ENCODE data around the gene PVALEF.

Gene PVALEF

DNA sequence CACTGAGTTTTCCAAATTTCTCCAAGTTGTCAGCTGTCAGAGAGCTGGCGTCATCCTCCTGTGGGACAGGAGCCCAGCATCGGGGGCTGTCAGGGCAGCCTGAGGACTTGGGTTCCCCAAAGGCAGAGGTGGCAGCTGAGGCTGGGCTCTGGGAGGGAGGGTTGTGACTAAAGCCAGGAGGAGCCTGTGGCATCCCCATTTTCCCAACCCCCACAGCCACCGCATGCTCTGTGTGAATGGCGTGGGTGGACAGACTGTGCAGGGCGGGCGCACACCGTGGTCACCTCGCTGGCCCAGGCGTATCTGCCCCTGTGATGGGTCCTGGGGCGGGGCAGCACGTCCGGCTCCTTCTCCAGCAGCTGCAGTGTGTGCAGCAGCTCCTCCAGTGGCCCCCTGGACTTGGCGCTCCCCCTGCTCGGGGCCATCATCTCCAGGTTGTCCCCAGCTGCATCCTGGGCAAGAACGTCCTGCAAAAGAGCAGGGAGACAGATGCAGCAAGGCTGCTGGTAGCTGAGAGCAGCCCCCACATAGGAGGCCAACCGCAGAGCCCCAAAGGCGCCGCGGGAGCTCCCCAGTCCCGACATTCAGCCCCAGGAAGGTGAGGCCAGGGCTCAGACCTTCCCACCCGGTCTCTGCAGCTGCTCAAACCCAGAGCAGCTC, 32.7 kb downstream of the PVALEF start:
- no peak for DNase-seq (ENCODE audit: low read depth)

DNA sequence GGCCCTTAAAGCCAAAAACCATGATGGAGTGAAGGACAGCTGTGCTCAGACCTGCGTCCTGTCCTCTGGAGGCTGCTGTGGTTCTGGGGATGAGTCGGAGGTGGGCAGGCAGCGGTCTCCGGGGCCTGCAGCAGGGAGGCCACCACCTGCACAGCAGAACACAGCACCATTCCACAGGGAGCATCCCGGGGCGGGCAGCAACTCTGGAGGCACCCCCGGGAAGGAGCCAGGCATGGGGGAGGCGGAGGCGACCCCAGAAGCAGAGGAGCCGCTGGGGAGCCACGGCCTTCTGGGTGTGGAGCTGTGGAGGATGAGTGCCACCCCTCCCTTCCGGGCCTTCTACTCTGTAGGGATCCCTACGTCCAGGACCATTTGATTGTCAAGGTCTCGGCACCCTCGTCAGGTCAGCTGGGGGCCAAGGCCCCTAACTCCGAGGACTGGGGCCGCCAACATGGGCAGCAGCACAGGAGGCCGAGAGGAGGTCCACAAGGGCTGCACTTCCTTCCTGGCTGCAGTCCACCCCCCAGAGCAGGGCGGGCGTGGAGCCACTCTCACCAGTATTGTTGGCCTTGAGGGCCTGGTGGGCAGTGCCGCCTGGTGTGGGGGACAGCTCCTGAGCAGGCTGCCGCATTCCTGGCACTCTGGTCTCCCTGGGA, 33.6 kb downstream of the PVALEF start:
- no peak for DNase-seq (ENCODE audit: low read depth)

DNA sequence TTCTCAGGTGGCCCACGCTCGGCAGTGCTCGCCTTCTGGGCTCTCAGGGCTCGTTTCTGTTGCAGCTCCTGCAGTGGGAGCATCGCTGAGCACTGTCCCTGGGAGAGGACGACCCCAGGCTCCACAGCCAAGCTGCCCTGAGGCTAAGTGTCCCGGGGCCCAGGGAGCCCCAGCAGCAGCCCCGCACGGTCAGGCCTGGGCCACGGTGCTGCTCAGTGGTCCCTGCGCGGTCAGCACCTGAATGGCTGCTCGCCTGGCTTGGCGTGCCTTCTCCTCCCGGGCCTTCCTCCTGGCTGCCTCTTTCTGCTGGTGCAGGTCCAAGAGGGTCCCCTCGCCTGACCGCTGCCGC, 34.1 kb downstream of the PVALEF start:
- DNase-seq (ENCODE audit: low read depth), result no peak

DNA sequence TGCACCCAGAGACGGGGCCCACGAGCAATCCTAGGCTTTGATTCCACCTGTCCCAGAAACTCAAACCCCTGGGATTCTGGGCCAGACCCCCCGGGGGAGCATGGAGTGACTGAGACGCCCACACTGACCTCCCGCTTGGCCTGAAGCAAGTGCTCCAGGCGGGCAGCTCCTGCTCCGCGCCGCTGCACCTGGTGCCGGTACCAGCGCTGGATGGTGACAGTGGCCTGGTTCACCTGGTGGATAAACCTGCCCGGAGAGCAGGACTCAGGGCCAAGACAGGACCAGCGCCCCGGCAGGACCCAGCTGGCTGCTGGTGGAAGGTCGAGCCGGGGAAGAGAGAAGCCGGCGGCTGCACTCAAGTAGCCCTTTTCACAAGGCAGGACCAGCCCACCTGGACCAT, 34.9 kb downstream of the PVALEF start:
- DNase-seq (ENCODE audit: low read depth), result no peak

DNA sequence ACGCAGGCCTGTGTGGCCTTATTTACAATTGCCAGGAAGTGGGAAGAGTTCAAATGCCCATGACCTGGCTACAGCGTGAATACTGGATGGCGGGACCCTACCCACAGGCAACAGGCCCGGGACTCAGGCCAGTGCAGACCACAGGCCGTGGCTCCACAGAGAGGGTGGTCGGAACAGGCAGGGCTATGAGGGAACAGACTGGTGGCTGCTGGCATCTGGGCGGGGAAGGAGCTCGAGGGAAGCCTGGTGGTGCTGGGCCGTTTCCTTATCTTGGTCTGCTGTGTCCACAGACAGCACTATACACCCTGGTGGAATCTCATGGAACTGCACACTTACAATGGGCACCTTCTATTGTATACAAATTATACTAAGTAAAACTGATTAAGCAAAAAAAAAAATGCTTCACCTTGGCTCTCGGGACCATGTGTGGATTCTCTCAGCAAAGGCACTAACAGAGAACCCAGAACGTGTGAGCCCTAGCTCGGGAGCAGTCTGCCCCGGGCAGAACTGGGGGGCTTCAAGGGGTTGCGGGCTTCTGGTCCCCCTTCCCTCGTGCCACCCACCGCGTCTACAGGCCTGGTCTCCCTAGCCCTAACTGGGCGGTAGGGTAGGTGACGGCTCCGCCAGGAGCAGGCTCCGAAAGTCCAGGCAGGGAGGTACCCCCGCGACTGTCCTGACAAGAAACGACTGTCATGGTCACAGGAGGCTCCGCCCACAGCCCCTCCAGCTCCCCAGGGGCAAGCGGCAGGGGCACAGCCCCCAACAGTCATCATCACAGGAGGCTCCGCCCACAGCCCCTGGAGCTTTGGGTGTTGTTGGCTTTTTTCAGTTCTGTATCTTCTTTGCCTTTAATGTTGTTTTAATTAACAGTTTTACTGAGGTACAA, 35.6 kb downstream of the PVALEF start:
- no peak for DNase-seq (ENCODE audit: low read depth)

DNA sequence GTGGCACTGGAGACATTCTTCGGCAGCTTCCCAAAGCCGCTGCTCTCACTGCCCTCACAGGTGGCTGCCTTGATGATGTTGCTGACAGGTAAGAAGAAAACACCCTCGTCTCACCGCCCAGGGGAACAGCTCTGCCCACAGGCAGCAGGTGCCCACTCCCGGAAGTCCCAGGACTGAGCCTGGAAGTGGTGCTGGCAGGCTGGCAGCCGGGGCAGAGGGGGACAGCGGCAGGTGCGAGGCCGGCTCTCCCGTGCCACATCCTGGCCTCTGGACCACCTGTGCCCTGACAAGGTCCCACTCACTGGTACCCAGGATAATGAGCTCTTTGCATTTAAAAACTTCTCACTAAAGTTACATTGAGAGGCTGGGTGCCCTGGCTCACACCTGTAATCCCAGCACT, 37.0 kb downstream of the PVALEF start:
- no peak for DNase-seq (ENCODE audit: low read depth)

DNA sequence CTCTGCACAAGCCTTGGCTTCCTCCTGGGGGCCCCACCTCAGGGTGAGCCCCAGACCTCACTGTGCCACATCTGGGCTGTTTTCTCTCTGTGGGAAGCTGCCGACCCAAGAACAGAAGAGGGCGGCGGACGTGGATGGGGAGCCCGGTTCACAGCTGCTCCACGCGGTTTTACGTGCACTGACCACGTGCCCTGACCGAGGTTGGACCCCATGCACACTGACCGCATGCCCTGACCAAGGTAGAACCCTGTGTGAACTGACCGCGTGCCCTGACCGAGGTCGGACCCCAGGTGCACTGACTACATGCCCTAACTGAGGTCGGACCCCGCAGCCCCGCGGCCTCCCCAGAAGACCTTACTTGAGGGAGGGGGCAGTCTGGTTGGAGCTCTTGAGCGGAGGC, 37.8 kb downstream of the PVALEF start:
- DNase-seq (ENCODE audit: low read depth), result no peak

DNA sequence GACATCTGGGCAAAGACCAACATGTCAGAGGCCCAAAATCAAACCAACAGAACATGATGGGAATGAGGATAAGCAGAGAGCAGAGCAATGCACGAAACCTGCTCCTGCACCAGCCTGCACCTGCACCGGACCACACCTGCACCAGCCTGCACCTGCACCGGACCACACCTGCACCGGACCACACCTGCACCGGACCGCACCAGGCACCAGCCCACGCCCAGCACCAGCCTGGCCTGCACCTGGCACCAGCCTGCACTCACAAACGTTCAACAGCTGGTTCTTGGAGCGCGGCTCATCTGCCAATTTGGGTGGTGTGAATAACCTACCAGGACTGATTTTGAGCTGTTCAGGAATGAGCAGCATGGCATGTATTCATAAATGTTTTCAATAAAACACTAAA, 39.3 kb downstream of the PVALEF start:
- no peak for DNase-seq (ENCODE audit: low read depth)

DNA sequence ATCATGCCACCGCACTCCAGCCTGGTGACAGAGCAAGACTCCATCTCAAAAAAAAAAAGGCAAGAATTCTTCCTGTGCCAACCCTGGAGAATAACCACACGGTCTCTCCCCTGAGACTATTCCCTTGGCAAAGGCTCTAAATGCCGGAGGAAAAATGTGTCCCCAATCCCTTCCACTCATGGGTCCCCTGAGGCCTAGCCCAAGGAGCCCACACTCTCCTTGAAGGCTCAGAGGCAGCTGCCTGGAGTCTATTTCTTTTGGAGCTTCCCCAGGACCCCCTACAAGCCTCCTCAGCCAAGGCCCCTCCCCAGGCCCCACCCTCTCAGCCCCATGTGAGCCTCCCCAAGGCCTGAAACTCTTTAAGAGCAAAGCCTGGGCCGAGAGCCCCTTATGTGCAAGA, 40.9 kb downstream of the PVALEF start:
- no peak for DNase-seq (ENCODE audit: low read depth)

DNA sequence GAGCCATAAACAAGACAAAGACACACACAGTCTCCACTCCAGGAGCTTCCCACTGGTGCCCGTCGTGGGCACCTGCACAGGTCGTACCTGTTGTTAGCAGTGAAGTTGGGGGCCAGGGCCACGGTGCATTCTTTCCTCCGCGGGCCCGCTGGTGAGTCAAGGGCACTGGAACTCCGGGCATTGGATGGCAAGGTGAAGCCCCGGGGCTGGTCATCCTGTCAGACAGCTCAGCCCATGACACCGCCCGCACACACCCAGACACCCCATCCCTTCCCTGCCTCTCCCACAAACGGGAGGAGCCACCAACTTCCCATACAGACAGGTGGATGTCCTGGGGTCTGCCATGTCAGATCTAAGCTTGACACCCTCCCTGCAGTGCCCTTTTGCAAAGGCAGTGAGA, 41.4 kb downstream of the PVALEF start:
- DNase-seq (ENCODE audit: low read depth), result no peak

DNA sequence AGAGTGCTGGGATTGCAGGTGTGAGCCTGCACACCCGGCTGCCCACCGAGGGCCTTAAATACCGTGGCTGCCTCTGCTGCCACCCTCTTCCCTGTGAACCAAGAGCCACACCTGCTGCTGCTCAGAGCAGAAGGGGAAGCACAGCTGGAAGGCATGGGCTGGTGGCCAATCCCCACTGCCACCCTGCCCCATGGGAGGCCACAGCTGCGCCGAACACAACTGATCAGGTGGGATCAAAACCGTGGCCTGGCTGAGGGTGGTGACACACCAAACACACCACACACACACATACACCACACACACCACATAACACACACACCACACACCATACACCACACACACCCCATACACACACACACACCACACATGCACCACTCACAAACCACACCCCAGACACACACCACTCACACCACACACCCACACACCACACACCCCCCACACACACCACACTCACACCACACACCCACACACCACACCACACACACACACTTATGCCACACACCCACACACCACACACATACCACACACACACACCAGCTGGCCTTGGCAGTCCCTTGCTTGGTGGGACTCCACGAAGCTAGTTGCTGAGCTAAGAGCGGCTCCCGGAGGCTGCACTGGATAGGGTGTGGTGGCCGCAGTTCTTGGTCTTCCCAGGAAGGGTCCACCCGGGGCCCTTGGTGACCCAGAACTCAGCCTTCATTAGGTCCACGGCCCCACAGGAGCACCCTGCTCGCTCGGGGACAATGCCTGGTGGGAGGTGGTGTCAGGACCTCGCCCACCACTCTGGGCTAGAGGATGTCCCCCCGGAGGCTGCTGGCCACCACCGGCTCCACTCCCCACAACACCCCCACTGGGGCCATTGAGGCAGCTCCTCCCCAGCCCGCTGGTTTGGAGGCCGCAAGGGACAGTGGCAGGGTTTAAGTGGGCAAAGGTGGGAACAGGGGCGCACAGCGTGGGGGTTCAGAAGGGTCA, 42.6 kb downstream of the PVALEF start:
- no peak for DNase-seq (ENCODE audit: low read depth)

DNA sequence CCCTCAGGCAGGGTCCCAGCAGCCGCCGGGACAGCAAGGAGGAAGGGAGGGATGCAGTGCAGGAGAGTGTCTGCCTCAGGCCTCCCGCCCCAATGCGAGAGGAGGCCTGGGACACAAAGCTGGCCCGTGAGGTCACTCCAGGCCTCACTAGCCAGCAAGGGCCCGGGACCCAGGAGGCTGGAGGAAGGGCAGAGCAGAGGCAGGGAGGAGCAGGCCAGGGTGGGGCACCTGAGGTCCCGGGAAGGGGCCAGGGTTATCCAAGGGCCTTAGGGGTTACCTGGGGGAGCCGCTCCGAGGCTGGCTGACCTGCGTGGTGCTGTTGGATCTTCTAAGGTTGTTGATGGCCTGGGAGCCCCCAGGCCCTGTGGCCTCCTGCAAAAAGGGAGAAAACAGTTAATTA, 43.3 kb downstream of the PVALEF start:
- no peak for DNase-seq (ENCODE audit: low read depth)

DNA sequence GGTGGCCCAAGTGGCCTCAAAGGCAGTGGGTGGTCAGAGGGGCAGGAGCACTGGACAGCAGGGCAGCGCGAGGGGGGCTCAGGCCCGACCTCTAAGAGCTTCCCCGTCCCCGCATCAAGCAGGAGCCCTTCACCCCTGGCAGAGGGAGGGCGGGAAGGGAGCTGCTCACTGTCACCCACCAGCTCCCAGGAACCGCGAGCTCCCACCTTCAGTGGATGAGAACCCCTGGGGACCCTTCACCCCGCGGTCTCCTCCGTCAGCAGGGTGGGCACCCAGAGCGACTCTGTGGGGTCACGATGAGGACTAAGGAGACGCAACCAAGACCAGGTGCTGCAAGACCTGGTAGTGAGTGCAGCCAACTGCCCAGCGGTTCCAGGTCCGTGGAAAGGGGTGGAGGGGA, 43.8 kb downstream of the PVALEF start:
- no peak for DNase-seq (ENCODE audit: low read depth)

DNA sequence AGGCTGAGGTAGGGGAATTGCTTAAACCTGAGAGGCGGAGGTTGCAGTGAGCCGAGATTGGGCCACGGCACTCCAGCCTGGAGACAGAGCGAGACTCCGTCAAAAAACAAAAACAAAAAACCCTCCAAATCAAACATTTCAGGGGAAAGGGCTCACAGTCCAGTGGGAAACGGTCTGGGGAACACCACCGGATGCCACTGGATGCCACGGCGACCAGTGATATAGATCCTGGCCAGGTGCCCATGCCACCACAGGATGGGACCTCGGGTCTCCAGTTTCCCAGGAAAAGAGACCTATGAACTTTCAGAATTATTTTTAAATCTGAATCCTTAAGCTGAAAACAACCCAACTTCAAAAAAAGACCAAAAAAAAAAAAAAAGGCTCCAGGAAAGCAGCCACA, 45.2 kb downstream of the PVALEF start:
- DNase-seq (ENCODE audit: low read depth), result no peak

DNA sequence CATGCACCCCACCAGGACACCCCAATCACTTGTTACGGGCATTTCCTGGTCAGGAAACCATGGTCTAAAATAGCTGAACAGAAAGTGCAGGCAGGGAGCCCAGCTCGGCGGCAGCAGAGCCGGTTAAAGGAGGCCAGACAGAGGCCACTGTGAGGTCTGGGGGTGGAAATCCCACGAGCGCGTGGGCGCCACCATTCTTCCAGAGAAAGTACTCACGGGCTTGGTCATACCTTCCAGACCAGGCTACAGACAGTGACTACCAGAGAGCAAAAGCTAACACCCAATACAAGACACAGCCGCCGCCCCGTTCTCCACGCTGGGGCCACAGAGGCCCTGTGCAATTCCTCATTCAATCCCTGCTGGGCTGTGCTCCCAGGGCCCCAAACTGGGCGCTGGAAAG, 45.6 kb downstream of the PVALEF start:
- DNase-seq (ENCODE audit: low read depth), result no peak

DNA sequence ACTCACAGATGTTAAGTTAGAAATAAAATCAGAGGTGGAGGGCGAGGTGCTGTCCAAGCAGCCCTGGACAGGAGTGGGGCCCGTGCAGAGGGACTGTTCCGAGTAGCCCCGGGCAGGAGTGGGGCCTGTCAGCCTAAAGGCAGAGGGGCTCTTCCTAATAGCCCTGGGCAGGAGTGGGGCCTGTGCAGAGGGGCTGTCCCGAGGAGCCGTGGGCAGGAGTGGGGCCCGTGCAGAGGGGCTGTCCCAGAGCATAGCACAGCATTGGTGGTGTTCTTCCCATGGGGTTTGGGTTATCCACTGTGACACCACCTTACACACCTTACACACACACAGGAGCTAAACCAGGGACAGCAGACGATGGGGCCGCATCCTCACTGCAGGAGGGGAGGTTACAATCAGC, 47.1 kb downstream of the PVALEF start:
- DNase-seq (ENCODE audit: low read depth), result no peak

DNA sequence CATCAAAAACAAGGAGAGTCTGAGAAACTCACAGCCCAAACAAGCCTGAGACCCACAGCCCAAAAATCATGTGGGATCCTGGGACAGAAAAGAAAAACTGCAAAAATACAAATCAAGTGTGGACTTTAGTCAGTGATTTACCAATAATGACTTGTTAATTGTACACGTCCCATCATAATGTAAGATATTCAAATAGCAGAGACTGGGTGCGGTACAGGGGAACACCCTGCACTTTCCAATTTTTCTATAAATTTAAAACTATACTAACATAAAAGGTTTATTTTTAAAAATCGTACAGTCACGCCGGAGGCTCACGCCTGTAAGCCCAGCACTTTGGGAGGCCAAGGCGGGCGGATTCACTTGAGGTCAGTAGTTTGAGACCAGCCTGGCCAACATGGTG, 48.7 kb downstream of the PVALEF start:
- DNase-seq (ENCODE audit: low read depth), result no peak

DNA sequence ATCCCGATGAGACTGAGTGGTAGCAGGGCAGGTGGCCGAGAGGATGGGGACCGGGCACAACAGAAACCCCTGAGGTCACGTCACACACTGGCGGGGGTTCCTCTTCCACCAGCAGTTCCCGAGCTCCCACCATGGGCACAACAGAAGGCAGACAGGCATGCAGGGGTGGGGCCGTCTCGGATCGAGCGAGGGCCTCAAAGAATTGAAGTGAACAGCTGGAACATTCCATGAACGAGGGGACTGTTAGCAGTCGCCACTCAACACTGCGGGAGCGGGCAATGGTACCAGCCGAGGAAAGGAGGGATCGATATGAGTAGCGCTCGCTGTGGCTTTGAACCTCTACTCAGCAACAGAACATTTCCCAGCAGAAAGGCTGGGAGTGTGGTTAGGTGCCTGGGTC, 52.2 kb downstream of the PVALEF start:
- no peak for DNase-seq (ENCODE audit: low read depth)

DNA sequence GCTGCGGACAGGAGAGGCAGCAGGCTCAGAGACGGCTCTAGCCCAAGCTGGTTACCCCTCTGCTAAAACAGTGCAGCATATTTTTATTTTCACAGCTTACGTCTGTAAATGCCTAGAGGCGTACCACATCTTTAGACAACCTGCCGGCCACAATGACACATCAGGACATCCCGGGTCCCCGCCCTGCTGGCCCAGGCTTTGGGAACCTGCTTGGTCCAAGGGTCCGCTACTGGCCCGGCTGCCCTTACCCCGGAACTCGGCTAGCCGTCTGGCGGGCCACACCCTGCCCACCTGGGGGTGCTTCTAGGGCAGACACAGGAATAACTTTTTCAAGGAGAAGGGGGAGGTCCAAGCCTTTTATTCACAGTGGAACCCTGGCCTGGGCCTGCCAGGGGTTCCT, 53.2 kb downstream of the PVALEF start:
- no peak for DNase-seq (ENCODE audit: low read depth)

DNA sequence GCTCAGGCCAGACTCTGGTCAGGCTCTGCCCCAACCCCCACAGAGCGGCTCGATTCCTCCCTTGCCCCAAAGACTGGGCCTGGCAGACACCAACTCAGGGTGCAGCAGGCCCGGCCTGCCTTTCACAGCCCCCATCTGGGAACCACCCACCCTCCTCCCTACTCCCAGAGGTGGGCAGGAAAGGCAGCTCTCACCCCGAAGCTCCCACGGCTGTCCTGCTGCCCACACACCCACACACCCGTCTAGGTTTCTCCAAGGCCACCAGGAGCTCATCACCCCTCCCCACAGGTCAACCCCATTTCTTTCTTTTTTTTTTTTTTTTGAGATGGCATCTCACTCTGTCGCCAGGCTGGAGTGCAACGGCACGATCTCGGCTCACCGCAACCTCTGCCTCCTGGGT, 53.7 kb downstream of the PVALEF start:
- no peak for DNase-seq (ENCODE audit: low read depth)

DNA sequence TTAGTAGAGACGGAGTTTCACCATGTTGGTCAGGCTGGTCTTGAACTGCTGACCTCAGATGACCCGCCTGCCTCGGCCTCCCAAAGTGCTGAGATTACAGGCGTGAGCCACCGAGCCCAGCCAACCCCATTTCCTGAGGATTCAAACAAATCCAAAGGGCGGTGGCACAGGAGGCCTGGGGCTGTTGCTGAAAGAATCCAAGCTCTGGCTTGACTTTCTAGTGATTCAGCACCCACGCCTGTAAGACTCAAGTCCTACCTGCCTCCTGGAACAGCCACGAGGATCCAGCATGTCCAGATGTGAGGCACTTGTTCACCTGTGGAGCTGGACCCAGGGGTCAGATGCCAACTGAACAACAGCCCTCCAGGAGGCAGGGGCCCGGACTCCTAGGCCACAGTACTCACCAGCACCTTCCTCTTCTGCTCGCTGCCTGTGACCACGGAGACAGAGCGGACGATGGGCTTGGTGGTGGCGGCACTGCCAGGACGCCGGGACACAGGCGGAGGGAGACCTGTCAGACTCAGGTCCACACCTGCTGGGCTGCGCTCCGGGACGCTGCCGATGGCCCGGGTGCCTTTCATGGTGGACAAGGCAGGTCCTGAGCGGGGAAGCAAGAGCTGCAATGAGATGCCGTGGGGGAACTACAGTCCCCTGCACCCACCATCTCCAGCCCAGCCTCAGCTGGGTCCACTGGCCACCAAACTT, 54.3 kb downstream of the PVALEF start:
- no peak for DNase-seq (ENCODE audit: low read depth)
